Measurements from ENCODE around the gene CAPSL.
"Not testable (repeated sequence)": the region's sequence is repeated elsewhere in the genome, so short reads cannot be mapped to it uniquely, and the experiment has no call there.

The CAPSL gene

DNA sequence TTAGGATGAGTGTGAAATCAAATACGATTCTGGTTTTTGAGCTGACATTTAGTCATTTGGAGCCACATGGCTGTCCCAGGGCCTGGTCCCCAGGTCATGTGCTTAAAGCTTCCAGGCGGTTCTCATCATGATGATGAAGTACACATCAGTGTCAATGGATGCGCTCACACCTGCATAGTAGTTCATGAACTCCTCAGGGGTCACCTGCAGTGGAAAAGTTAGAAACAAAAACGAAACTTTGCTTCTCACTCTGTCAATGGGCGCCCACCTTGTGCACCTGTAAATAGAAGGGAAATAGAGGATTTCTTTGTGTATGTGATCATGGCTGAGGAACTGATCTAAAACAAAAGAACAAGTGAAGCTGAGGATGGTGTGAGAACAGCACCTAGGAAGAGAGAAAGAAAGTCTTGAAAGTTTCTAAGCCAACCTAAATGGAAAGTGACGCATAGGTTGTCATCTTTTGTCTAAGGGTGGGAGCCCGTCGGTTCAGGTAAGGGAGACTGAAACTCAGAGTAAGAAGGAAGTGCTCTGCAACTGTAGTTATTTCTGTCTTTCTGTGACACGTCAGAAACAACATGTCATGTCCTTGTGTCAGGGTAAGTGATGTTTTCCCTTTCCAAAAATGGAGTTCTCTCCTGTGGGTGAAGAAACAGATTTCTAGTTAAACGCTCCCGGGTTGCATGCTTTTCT lies 33.8 kb downstream of the CAPSL start:
- DNase-seq: no peak

GRCh38 chr5:35903631-35904203 lies 34.7 kb downstream of the CAPSL start:
- DNase-seq: no peak

DNA sequence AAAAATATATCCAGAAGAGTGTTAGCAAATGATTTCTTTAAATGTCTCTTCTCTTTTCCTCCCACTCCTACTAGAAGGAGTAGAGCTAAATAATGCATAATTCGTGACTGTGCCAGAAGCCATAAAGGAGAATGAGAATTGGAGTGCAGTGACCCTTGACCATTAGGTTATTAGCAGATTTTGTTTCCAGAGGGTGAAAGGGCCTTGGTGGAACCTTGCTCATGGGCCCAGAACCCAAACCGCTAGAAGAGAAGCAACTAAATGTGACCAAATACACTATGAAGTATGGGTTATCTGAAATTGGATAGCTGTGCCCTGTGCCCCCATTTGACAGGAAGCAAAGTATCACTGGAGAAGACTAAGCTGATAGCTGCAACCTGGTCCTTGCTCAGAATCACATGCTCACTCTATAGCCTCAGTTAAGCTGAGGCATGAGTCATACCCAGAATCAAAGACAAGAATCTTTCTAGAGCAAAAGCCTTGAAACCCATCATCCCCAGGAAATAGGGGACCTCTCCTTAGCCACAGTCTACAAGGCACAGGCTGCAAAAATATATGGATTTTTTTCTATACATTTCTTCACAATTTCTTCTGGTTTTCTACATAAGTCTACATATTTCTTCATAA lies 36.3 kb downstream of the CAPSL start:
- no peak for DNase-seq

DNA sequence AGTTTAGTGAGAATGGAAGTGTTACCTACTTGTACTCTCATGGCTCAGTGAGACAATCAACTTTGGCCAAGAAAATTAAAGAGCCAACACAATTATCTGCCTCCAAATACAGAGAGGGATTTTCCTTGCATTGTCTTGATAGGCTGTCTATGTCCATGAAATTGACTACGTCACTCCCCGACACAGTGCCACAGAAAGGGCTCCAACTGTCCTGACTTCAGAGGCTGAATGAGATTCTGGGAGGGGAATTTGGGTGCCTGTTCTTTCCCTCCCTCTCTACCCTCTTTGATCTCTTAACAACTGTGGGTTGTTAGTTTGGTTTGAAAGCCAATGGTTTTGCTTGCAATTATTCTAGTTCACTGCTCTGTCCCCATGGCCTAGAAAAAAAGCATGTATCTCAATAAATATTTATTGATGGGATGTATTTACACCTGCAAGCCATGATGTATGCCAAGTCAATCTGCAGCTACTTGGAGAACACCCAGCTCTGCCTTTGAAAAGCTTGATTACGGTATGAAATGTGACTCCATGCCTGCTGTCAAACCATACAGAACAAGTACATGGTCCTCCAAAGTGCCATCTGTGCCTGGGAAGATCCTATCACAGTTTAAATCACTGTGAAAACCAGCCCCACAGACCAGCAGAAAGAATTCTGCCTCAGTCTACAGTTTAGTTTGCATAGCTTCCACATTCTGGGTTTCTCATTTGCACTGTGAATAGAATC lies 37.3 kb downstream of the CAPSL start:
- no peak for DNase-seq

GRCh38 chr5:35899800-35900199 lies 38.6 kb downstream of the CAPSL start:
- DNase-seq: no peak

DNA sequence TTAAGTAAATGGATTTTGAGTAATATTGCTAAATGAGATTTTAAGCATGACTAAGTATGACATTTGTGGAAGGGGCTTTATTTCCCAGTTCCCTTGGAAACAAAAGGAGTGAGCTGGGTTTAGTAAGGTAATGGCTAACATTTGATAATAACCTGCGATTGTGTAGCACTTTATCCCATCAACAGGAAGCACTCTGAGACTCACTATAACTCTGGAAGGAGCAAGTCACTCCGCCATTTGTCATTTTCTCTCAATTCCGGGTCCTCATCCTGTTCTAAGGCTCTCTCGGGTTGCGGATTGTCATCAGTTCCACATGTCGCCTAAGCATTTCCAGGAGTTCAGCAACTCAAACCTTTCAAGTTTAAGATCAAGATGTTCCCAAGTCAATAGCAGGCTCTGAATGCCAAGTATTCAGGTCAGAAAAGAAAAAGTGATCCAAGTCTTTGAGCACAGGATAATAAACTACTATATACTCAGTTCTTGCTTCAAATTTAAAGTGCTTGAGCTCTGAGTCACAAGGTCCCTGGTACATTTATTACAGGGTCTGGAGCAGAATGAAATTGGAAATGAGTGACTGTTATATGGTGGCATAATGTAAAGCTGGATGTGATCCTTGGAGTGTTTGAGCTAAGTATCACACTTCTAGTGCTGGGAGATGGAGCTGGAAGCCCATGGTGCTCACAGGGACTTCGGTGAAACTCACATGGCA lies 39.3 kb downstream of the CAPSL start:
- no peak for DNase-seq

DNA sequence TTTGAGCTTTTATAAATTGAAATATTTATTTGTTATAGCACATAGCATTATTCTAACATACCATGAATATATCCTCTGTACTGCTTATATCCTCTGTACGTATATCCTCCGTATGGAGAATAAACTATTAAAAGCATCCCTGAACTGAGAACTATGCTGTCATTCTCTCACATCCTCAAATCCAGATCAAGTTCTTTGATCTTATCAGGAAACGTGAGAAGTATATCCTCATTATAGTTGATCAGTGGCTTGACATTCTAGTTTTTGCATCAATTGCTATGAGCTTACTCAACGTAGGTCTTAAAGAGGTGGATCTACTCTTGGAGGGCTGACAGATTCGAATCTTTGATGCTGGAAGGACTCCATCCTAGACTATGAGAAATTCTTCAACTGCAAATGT lies 44.3 kb downstream of the CAPSL start:
- DNase-seq: no peak

DNA sequence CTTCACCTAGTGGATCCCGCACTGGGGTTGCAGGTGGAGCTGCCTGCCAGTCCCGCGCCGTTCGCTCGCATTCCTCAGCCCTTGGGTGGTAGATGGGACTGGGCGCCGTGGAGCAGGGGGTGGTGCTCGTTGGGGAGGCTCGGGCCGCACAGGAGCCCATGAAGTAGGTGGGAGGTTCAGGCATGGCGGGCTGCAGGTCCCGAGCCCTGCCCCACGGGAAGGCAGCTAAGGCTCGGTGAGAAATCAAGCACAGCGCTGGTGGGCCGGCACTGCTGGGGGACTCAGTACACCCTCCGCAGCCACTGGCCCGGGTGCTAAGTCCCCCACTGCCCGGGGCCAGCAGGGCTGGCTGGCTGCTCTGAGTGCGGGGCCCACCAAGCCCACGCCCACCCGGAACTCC lies 45.6 kb downstream of the CAPSL start:
- DNase-seq: not testable (repeated sequence)

DNA sequence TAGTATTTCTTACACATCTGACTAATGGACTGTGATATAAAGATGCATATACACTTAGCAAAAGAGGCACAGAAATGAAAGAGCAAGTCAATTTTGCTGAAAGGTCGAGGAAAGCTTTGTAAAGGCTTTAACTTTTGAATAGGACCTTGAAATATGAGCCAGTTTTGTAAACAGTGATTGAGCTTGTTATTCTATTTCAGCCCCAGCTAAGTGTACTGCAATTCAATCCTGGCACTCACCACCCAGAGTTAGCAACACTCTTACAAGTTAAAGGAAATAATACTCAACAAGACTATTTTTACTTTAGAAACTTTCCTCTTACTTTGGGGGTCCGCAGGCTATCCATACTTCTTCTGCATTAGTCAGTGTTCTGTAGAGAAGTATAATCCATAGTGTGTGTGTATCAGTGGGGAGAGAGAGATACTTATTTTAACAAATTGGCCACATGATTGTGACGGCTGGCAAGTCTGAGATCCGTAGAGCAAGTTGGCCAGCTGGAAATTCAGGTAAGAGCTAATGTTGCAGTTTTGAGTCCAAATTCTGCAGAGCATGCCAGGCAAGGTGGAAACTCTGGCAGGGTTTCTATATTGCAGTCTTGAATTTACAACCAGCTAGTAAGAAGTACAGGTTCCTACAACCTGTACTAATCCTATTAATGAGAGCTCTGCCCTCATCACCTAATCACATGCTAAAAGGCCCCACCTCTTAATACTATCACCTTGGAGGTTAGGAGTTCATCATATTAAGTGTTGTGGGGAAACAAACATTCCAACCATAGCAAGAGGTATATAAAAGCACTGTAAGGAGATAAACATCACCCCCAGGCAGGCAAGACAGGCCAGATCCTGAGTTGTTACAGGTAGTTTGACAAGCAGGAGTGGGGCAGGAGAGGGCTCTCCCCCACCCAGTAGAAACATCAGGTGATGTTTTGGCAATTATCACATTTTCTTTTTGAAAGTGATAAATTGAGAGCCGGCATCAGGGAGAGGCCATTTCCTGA lies 48.1 kb downstream of the CAPSL start:
- DNase-seq: no peak

DNA sequence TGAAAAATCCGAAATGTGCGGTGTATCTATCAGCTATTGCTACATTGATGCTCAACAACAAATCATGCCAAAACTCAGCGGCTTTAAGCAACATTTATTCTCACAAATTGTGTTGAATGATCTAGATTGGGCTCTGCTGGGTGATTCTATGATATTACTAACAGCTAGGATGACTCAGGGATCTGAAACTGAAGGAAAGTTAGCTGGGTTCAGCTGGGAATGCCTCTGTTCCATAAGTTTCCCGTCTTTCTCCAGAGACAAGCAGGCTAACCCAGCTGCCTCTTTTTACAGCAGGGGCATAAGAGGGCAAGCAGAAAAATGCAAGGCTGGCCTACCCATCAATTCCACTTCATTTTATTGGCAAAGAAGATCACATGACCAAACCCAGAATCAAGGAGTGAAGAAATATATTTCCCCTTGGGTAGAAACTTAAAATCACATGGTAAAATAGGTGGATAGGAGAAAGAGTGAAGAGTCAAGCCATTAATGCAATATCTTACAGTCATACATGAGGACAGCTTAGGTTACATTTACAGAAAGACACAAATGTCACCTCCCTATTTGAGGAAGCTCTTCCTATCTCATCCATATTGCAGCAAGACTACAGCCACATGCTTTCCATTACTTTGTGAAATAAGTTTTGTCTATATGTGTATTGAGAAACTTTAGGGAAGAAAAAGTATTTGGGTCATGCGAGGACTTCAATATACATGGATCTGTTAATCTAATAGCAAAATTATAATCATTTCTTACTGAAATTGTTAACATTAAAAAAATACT lies 50.9 kb downstream of the CAPSL start:
- DNase-seq: no peak

DNA sequence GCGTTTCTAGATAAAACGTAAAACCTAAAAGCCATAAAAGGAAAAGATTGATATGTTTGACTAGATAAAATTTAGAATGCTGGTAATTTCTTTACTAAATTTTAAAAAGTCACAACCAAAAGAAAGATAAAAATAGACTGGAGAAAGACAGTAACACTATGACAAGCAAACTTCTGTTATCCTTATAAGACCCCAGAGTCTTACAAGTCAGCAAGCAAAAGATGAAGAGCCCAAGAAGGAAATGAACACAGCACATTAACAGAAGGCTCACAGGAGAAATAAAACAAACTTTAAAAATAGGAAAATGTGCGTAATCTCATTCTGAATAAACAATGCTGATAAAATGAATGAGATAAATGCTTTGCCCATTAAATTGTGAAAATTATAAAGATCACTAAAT lies 52.0 kb downstream of the CAPSL start:
- DNase-seq: no peak

DNA sequence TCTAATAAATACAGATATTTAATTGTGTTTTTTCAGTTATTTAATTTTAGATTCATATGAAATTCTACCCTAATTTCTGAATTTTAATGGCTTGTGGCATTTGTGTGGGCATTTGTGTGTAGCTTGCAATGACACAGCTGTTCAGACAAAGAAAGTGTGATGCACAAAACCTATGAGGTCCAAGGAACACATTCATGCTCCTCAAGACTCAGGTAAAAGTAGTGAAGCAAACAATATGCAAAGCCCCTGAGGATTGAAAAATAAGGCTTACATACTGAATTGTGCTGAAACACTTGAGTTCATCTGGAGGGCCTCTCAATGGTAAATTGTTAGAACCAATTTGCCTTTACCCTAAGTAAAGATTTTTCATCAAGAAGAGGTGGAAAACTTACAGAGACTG lies 53.6 kb downstream of the CAPSL start:
- no peak for DNase-seq

DNA sequence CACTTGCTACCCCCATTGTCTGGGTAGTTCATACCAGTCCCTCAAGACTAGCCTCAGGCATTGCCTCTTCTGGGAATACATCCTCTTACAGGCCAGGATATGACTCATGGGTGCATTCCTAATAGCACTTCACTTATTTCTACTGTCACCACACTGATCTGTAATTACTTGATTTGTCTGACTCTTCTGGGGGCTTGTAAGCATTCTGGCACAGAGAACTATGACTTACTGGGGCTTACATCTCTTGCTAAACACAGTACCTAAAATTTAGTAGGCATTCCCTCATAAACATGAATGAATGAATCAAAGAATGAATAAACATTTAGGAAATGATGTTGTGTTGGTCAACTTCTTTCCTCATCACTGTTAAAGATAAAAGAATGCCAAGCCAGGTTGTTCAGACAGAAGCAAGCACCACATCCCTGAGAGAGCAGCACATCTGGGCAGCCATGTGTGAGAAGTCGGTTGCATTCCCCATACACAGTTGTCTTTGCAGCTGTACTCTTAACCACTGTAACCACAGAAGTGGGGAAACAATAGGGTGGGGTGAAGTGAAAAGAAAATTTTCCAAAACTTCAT lies 54.1 kb downstream of the CAPSL start:
- no peak for DNase-seq

GRCh38 chr5:35881758-35882157 lies 56.7 kb downstream of the CAPSL start:
- no peak for DNase-seq

- no peak for DNase-seq
Measured at GRCh38 chr5:35880156-35880555, 58.3 kb downstream of the CAPSL start.

DNA sequence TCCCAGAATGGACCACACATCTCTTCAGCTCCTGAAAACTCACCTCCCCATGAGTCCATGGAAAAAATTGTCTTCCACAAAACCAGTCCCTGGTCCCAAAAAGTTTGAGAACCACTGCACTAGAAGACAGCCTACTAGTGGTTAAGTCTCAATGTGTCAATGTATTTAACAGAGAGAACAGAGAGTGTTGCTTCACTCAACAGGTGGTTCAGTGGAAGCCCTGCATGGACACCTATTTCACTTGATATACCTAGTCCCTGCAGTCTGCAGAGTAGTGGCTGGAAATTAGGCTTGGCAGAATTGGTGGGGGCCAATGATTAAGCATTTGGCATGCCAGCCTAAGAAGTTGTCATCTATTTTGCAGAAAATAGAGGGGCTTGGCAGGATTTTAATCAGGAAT lies 58.8 kb downstream of the CAPSL start:
- DNase-seq: no peak

- no peak for DNase-seq
Measured at GRCh38 chr5:35879096-35879495, 59.3 kb downstream of the CAPSL start.

GRCh38 chr5:35878079-35878478 lies 60.3 kb downstream of the CAPSL start:
- no peak for DNase-seq

DNA sequence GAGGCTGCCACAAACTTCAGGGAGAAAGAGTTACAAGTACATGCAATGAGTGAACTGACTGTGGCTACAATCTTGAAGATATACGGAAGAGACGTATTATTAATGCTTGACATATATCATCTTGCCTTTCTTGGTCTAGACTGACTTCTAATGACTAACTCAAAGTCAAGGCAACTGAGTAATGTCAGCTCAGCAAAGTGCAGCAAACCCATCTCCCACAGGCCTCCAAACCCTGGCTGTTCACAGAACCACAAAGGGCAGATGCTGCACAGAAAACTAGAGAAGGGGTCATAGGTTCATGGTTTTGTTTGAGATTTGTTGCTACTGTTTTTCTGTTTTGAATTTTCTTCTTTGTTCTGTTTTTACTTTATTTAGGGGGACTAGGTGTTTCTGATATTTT lies 60.8 kb downstream of the CAPSL start:
- DNase-seq: no peak

DNA sequence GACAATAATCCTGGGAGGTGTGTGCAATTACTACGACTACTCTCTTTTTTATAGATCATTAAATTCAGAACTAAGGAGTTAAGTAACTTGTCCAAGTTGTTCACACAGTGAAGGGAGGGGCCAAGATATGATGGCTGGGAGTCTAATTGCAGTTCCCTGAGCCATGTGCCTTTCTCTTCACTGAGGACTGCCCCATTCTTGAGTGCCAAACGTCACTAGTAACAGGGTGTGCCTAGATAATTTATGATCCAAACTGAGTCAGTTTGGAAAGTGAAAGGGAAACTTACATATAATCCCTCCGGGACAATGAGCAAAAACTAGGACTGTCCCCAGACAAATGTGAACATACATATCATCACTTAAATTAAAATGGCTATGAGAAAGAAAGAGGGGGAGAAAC lies 61.5 kb downstream of the CAPSL start:
- no peak for DNase-seq

GRCh38 chr5:35876454-35876853 lies 62.0 kb downstream of the CAPSL start:
- DNase-seq: no peak
